ENCODE measurements around the gene MUSK.

DNA sequence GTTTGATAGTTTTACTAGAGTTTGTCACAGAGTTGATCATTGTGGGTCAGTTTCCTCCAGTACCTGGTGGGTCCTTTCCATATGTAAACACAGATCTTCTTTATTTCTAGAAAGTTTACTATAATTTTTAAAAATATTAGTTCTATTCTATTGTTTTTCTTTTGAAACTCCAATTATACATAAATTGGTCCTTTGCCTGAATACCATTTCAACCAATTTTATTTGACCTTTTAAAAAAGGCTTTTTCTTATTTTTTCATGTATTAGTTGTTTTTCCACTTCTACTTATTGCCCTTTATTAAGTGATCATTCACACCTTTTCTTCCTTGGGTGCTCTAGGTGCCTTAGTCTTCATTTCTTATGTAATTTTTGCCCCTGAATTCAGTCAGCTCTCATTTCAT lies 33.0 kb upstream of the MUSK start:
- TF ChIP-seq, protein P1, sequence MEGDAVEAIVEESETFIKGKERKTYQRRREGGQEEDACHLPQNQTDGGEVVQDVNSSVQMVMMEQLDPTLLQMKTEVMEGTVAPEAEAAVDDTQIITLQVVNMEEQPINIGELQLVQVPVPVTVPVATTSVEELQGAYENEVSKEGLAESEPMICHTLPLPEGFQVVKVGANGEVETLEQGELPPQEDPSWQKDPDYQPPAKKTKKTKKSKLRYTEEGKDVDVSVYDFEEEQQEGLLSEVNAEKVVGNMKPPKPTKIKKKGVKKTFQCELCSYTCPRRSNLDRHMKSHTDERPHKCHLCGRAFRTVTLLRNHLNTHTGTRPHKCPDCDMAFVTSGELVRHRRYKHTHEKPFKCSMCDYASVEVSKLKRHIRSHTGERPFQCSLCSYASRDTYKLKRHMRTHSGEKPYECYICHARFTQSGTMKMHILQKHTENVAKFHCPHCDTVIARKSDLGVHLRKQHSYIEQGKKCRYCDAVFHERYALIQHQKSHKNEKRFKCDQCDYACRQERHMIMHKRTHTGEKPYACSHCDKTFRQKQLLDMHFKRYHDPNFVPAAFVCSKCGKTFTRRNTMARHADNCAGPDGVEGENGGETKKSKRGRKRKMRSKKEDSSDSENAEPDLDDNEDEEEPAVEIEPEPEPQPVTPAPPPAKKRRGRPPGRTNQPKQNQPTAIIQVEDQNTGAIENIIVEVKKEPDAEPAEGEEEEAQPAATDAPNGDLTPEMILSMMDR (IDR thresholded peaks at IDR 0.05; ENCODE audit: borderline replicate concordance, extremely low read depth, low read length, poor library complexity, severe bottlenecking) = no peak
- TF ChIP-seq EZH2 (IDR thresholded peaks at IDR 0.05; ENCODE audit: borderline replicate concordance, low read depth, low read length, severe bottlenecking) = no peak
